ENCODE data around the gene CHI3L2. TPM values are rescaled to one million over a fixed set of nuclear protein-coding genes. Genes with fewer than 3 reads are reported as not detected.

CHI3L2 gene
- total RNA-seq, 1 donor from 2014 or later, result 1.3 TPM

DNA sequence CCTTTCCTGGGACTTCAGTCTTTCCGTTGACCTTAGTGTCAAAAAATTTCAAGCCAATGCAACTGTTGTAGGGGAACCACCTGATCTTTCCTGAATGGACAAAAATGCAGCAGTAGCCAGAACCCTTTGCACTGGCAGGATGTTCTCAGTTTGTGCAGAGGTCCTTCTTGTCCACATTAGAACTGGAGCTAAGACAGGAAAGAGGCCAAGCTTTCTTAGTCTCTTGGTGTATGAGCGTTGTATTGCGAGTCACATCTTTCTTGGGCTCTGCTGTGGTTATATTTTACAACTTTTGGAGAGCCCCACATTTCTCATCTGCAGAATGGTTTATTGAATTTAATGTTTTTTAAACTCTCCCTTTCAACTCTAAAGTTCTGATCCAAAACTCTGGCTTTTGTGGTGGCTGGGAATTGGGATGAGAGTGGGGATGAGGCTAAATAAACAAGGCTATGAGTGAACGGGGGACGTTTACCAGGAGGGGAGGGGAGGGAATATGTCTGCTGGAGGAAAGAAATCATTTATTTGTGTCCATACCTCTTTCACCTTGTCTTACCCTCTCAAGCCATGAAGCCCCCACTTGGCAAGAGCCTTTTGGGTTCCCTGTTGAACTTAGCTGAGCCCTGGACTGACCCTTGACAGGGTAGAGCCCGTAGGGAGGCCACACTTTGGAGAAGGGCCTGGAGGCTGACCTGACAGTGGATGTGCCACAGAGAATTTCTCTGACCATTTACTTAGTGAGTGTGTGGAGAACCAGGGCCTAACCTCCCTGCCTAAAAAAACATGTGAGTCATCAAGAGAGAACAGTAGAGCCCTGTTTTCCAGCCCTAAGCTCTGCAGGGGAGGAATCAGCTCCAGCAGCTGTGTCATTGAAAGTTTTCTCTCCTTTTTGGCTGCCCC lies 586 bp downstream of the CHI3L2 start:
- H3K27ac Mint-ChIP-seq, result no peak overlapping the region
- H3K36me3 Mint-ChIP-seq (ENCODE audit: low read depth), result no peaks in the 10 kb centered on the region
- H3K4me3 Mint-ChIP-seq (ENCODE audit: low read depth), result no peak overlapping the region
- no peaks in the 10 kb centered on the region for H3K9me3 Mint-ChIP-seq
- DNase-seq (ENCODE audit: low spot score), result no peak
- intact Hi-C loops (cut with micrococcal nuclease), result loop anchor here (5.0 to 10.0 kb wide), 2 partner anchors 36 to 247 kb away; partner anchors contain the start of gene C1orf162
- no peaks in the 10 kb centered on the region for H3K27me3 Mint-ChIP-seq (ENCODE audit: low read depth)
- H3K4me1 Mint-ChIP-seq (ENCODE audit: low read depth), result peaks cover 62% of the 10 kb centered on the region

DNA sequence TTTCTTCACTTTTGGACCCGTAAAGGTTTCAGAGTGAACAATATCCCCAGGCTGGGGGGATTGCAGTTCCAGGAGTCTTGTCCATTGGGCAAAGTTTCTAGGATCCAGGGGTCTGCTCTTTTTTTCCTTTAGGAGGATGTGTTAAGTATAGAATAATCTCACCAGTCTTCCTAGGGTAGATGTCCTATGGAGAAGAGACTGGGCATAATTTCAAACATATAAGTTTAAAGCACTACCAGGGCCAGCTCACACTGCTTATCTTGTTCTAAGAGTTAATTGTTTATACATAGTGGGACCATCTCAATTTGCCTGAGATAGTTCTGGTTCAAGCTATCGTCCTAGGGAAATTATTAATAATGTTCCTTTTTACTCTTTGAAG lies 1.2 kb downstream of the CHI3L2 start:
- Mint-ChIP-seq H3K9me3 (no peaks in the 10 kb centered on the region), H3K27ac (no peak overlapping the region), H3K27me3 (ENCODE audit: low read depth) (no peaks in the 10 kb centered on the region), H3K4me3 (ENCODE audit: low read depth) (no peak overlapping the region), H3K4me1 (ENCODE audit: low read depth) (peaks cover 57% of the 10 kb centered on the region), H3K36me3 (ENCODE audit: low read depth) (no peaks in the 10 kb centered on the region)
- intact Hi-C loops (cut with micrococcal nuclease), result loop anchor here (5.0 to 10.0 kb wide), 2 partner anchors 36 to 246 kb away; partner anchors contain the start of gene C1orf162
- no peak for DNase-seq (ENCODE audit: low spot score)

DNA sequence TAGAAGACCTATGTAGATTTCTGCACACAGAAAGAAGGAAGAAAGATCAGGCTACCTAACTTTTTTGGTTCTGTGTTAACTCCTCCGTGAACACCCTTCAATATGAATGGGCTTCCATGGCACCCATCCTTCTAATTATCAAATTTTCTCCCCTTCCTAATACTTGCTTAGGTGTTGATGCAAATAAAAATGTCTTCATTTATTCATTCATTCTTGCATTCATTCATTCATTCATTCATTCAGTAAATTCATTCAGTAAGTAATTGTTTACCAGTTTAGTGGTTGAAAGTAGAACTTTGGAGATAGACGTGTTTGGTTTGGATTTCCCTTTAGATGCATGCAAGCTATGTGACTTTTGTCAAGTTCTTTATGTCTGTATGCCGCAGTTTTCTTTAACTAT lies 4.6 kb downstream of the CHI3L2 start:
- Mint-ChIP-seq H3K36me3 (ENCODE audit: low read depth) (peaks cover 6% of the 10 kb centered on the region), H3K4me1 (ENCODE audit: low read depth) (peaks cover 38% of the 10 kb centered on the region), H3K27ac (no peak overlapping the region), H3K4me3 (ENCODE audit: low read depth) (no peak overlapping the region), H3K9me3 (no peaks in the 10 kb centered on the region), H3K27me3 (ENCODE audit: low read depth) (no peaks in the 10 kb centered on the region)
- DNase-seq (ENCODE audit: low spot score), result no peak
- intact Hi-C loops (cut with micrococcal nuclease), result no loop called here

DNA sequence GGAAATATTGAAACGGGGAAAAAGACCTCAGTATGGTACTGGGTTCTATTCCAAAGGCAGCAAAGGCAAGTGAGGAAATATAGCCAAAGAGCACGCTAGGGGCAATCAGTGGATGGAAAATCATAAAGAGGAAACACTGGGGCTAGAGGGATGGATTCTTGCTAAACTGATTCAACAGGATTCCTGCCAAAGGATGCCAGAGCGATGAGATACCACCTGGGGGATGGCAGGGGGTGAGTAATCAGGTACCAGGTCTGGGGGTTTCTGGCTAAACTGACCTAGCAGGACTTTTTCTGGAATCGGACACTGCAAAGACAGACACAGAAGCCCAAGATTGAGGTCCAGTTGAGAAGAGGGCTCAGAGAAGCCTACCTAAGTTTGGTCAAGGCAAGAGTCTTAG lies 6.7 kb downstream of the CHI3L2 start:
- intact Hi-C loops (cut with micrococcal nuclease), result no loop called here
- H3K9me3 Mint-ChIP-seq, result no peaks in the 10 kb centered on the region
- H3K4me1 Mint-ChIP-seq (ENCODE audit: low read depth), result peaks cover 20% of the 10 kb centered on the region
- DNase-seq (ENCODE audit: low spot score), result no peak
- H3K27ac Mint-ChIP-seq, result no peak overlapping the region
- no peak overlapping the region for H3K4me3 Mint-ChIP-seq (ENCODE audit: low read depth)
- H3K27me3 Mint-ChIP-seq (ENCODE audit: low read depth), result no peaks in the 10 kb centered on the region
- H3K36me3 Mint-ChIP-seq (ENCODE audit: low read depth), result peaks cover 14% of the 10 kb centered on the region

DNA sequence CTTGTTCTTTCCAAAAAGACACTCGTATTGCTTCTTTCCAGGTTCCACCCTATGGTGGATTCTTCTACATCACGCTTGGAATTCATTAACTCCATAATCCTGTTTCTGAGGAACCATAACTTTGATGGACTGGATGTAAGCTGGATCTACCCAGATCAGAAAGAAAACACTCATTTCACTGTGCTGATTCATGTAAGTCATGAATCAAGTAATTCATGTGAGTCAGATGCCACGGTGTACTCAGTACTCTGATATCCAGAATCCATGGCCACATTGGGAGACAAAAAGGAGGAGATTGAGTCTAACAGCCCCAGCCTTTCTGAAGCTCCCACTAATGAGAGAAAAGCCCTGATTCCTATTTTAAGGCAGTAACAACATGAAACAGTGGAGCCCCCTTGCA lies 7.4 kb downstream of the CHI3L2 start:
- Mint-ChIP-seq H3K4me1 (ENCODE audit: low read depth) (peaks cover 18% of the 10 kb centered on the region), H3K4me3 (ENCODE audit: low read depth) (no peak overlapping the region), H3K27me3 (ENCODE audit: low read depth) (no peaks in the 10 kb centered on the region), H3K36me3 (ENCODE audit: low read depth) (peaks cover 17% of the 10 kb centered on the region), H3K27ac (no peak overlapping the region), H3K9me3 (no peaks in the 10 kb centered on the region)
- intact Hi-C loops (cut with micrococcal nuclease), result no loop called here
- DNase-seq (ENCODE audit: low spot score), result no peak

DNA sequence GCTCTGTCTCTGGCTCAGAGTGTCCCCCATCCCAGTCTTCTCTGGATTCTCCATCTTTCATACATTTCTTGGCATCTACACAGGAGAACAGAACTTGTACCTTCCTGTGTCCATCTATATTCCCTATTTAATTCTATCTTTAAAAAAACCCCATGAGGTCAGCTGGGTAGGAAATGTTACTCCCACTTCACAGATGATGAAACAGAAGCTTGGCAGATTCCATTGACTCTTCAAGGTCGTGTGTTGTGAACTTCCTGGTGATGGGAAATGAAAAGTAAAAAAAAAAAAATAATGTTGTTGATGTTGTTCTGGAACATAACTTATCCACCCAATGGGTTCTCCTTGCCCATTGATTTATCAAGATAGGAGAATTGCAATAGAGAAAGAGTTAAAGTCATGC lies 8.9 kb downstream of the CHI3L2 start:
- H3K4me3 Mint-ChIP-seq (ENCODE audit: low read depth), result no peak overlapping the region
- intact Hi-C loops (cut with micrococcal nuclease), result no loop called here
- peaks cover 11% of the 10 kb centered on the region for H3K4me1 Mint-ChIP-seq (ENCODE audit: low read depth)
- H3K36me3 Mint-ChIP-seq (ENCODE audit: low read depth), result peaks cover 21% of the 10 kb centered on the region
- no peak overlapping the region for H3K27ac Mint-ChIP-seq
- DNase-seq (ENCODE audit: low spot score), result no peak
- no peaks in the 10 kb centered on the region for H3K9me3 Mint-ChIP-seq
- H3K27me3 Mint-ChIP-seq (ENCODE audit: low read depth), result no peaks in the 10 kb centered on the region

DNA sequence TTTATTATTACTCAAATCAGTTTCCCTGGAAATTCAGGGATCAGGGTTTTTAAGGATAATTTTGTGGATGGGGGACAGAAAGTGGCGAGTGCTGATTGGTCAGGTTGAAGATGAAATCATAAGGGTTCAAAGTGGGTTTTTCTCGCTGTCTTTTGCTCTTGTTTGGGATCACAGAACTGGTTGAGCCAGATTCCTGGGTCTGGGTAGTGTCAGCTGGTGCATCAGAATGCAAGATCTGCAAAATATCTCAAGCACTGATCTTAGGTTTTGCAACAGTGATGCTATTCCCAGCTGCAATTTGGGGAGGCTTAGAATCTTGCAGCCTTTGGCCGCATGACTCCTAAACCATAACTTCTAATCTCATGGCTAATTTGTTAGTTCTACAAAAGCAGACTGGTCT lies 9.3 kb downstream of the CHI3L2 start:
- Mint-ChIP-seq H3K4me3 (ENCODE audit: low read depth) (no peak overlapping the region), H3K36me3 (ENCODE audit: low read depth) (peaks cover 21% of the 10 kb centered on the region), H3K4me1 (ENCODE audit: low read depth) (peaks cover 9% of the 10 kb centered on the region)

DNA sequence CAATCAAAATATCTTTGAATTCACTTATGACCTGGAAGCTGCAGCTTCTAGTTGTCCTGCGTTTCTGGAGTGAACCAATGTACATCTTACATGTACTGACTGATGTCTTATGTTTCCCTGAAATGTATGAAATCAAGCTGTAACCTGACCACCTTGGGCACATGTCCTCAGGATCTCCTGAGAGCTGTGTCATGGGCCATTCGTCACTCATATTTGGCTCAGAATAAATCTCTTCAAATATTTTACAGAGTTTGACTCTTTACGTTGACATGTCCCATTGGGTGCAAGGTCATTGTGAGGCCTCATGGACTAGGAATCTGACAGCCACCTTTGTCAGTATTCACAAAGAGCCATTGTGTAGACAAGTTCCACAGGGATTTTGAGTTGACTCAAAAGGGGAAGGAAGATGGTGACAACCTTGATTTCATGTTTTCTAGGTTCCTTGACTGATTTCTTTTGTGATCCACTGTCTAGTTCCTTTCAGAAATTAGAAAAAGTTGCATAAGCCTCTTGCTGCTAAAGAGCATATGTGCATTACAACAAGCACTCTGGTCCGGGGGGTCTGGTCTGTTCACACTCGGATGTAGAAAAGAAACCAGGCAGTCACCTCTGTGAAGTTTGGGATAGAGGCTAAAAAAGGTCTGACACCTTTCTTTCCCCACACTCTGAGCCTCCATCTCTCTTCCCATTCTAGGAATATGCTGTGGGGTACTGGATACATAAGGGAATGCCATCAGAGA lies 10.7 kb downstream of the CHI3L2 start:
- H3K9me3 Mint-ChIP-seq, result no peaks in the 10 kb centered on the region
- no peak overlapping the region for H3K4me3 Mint-ChIP-seq (ENCODE audit: low read depth)
- peaks cover 24% of the 10 kb centered on the region for H3K36me3 Mint-ChIP-seq (ENCODE audit: low read depth)
- intact Hi-C loops (cut with micrococcal nuclease), result no loop called here
- no peak overlapping the region for H3K27ac Mint-ChIP-seq
- DNase-seq (ENCODE audit: low spot score), result no peak
- H3K4me1 Mint-ChIP-seq (ENCODE audit: low read depth), result peaks cover 2% of the 10 kb centered on the region
- no peaks in the 10 kb centered on the region for H3K27me3 Mint-ChIP-seq (ENCODE audit: low read depth)

More for the DNA sequence above, 9.3 kb downstream of the CHI3L2 start:
- Mint-ChIP-seq H3K9me3 (no peaks in the 10 kb centered on the region), H3K27me3 (ENCODE audit: low read depth) (no peaks in the 10 kb centered on the region), H3K27ac (no peak overlapping the region)
- no peak for DNase-seq (ENCODE audit: low spot score)
- intact Hi-C loops (cut with micrococcal nuclease), result no loop called here

DNA sequence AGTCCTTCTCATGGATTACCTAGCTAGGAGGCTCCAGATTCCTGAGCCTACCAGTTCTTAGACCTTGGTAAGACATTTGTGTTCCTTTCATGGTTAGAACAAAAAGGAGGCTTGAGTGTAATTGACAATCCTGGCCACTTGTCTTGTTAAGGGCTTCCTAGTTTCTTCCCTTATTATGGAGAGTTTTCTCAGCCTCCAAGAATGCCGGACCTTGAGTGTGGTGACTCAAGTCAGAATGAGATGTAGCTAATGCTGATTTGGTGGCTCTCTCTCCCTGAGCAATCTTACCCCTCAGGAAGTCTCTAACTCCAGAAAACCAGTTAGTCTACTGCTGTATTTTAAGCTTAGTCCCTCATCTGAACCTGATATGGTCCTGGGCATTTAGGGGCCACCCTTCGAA lies 14.3 kb downstream of the CHI3L2 start:
- Mint-ChIP-seq H3K27me3 (ENCODE audit: low read depth) (no peaks in the 10 kb centered on the region), H3K36me3 (ENCODE audit: low read depth) (peaks cover 18% of the 10 kb centered on the region), H3K4me3 (ENCODE audit: low read depth) (no peak overlapping the region), H3K4me1 (ENCODE audit: low read depth) (no peaks in the 10 kb centered on the region), H3K27ac (no peak overlapping the region), H3K9me3 (no peaks in the 10 kb centered on the region)
- intact Hi-C loops (cut with micrococcal nuclease), result no loop called here
- no peak for DNase-seq (ENCODE audit: low spot score)

DNA sequence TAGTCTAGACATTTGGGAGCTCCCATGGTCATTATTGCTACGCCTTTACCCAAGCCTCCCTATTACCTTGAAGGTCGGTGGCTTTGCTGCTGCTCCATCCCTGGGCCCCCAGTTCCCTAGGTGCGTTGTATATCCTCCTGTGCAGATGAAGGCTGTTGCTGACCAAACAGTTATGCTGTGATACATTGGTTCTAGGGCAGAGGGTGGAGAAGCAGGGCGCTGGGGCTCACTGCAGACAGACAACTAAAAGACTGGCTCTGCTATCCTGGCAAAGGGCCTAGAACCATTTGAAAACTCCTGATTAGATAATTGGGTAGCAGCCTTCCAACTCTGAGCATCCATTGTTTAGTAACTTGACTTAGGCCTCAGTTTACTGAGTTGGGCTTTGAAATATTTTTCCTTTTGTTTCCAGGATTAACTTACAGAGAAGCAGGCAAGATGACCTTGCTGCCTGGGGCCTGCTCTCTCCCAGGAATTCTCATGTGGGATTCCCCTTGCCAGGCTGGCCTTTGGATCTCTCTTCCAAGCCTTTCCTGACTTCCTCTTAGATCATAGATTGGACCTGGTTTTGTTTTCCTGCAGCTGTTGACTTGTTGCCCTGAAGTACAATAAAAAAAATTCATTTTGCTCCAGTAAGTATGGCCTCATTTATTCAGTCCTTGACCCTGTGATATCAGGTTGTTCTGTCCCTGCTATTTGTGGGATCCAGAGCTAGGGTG lies 15.5 kb downstream of the CHI3L2 start:
- no peak for DNase-seq (ENCODE audit: low spot score)
- Mint-ChIP-seq H3K36me3 (ENCODE audit: low read depth) (peaks cover 15% of the 10 kb centered on the region), H3K27me3 (ENCODE audit: low read depth) (no peaks in the 10 kb centered on the region), H3K4me3 (ENCODE audit: low read depth) (no peak overlapping the region), H3K9me3 (no peaks in the 10 kb centered on the region), H3K4me1 (ENCODE audit: low read depth) (no peaks in the 10 kb centered on the region), H3K27ac (no peak overlapping the region)
- intact Hi-C loops (cut with micrococcal nuclease), result no loop called here

DNA sequence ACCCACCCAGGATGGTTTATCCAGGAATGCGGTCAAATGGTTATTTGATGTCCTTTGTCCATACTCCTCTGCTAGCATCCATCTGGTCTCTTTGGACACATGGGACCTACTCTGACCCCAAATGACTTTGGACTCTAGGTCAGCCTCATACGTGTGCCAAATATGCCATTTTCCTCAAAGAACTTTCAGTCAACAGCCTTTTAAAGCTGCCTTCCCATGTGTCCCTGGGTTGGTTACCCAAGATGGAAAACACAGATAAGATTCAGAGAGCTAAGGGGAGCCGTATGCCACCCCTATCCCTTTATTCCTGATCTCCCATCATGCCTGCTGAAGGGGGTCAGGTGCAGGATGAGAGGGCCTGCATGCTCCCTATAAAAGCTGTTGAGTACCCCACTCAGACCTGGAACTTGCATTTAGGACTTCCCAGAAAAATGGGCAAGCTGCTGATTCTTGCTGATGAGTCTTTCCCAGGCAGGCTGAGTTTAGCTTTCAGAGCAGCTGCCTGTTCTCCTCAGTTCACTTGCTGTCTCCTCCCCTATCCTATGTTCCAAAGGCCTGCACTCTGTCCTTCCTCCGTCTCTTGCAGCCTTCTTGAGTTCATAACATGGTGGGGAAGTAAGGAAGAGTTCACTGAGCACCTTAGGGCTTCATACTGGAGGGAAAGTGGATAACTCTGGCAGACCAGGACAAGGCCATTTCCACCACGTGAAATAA lies 19.8 kb downstream of the CHI3L2 start:
- Mint-ChIP-seq H3K27me3 (ENCODE audit: low read depth) (no peaks in the 10 kb centered on the region), H3K27ac (no peak overlapping the region), H3K4me1 (ENCODE audit: low read depth) (peaks cover 6% of the 10 kb centered on the region), H3K9me3 (no peaks in the 10 kb centered on the region), H3K36me3 (ENCODE audit: low read depth) (peaks cover 3% of the 10 kb centered on the region), H3K4me3 (ENCODE audit: low read depth) (no peak overlapping the region)
- intact Hi-C loops (cut with micrococcal nuclease), result no loop called here
- DNase-seq (ENCODE audit: low spot score), result no peak

DNA sequence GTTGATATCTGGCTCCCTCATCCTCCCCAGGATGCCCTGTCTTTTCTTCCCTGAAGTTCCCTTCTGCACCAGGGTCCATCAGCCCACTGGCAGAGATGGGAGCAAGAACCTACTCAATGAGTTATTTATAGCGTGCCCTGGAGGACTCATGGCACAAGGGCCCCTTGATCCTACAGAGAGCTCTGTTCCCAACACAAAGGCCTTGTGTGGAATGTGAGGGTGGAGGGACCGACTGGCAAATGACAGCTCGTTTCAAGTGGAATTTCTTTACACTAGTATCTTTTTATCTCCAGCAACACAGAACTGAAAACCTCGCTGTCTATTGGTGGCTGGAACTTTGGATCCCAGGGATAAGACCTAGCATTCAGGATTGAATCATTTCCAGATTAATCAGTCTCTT lies 22.4 kb downstream of the CHI3L2 start:
- Mint-ChIP-seq H3K36me3 (ENCODE audit: low read depth) (no peaks in the 10 kb centered on the region), H3K27ac (no peak overlapping the region), H3K27me3 (ENCODE audit: low read depth) (no peaks in the 10 kb centered on the region), H3K4me1 (ENCODE audit: low read depth) (peaks cover 6% of the 10 kb centered on the region), H3K9me3 (no peaks in the 10 kb centered on the region), H3K4me3 (ENCODE audit: low read depth) (no peak overlapping the region)
- intact Hi-C loops (cut with micrococcal nuclease), result no loop called here
- DNase-seq (ENCODE audit: low spot score), result no peak
